ENCODE measurements around the gene HEATR5A.
"Not testable (repeated sequence)": the region's sequence is repeated elsewhere in the genome, so short reads cannot be mapped to it uniquely, and the experiment has no call there.

GRCh38 chr14:31361761-31362160 is 58.6 kb downstream of the HEATR5A start:
- not testable (repeated sequence) for TF ChIP-seq POU6F1 (CRISPR knock-in tag; IDR thresholded peaks at IDR 0.05; ENCODE audit: borderline replicate concordance, low read depth); PATZ1 (CRISPR knock-in tag; IDR thresholded peaks at IDR 0.05; ENCODE audit: borderline replicate concordance); ZNF8 (CRISPR knock-in tag; IDR thresholded peaks at IDR 0.05); BACH2 (CRISPR knock-in tag; IDR thresholded peaks at IDR 0.05; ENCODE audit: borderline replicate concordance); TOX (CRISPR knock-in tag; IDR thresholded peaks at IDR 0.05; ENCODE audit: borderline replicate concordance); TCF4 (CRISPR knock-in tag; IDR thresholded peaks at IDR 0.05; ENCODE audit: borderline replicate concordance); CREB5 (CRISPR knock-in tag; IDR thresholded peaks at IDR 0.05; ENCODE audit: low read depth)

All from SK-N-SH treated with all-trans-retinoic acid at 6 μM for 48 hours (cell line).